ENCODE data around the gene FAM181A.

DNA sequence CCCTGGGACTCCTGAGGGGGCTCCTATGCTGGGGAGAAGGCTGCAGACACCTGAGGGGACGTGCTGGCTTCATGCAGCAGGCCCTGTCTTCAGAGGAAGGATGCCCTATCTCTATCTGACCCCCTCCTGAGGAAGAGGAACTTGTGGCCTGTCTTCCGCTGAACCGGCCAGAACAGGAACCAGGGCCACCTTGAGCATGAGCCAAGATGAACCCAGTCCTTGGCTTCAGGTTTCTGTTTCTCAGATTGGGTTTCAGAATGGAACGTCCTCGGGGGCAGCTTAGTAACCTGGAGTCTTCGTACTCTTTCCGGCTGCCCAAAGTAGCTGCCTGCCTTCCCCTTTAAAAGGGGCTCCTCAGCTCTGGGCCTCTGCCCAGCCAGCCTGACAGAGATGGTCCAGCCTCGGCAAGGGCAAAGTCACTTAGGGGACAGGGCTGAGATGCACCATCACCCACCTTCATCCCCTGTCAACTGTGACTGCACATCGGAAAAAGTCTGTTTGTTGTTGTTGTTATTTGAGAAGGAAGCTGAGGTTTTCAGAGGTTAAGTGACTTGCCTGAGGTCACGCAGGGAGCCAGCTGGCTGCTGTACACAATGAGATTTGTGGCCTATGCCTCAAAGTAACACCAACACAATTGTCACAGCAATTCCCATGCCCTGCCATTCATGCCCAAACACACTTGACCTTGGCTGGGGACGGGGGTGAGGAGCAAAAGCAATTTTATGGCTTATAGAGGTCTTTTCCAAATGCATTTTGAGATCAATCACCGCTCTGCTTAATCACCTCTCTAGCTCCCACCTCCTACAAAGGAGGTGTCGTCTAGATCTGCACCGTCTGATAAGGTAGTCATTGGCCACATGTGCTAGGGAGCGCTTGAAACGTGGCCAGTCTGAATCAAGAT, 35.8 kb downstream of the FAM181A start:
- no peak for TF ChIP-seq NFXL1 (CRISPR knock-in tag; IDR thresholded peaks at IDR 0.05)
- no peak for TF ChIP-seq FOXM1 (IDR thresholded peaks at IDR 0.05; ENCODE audit: low read depth)
- no peak for TF ChIP-seq FOXM1 (CRISPR knock-in tag; IDR thresholded peaks at IDR 0.05; ENCODE audit: low read depth)
- TF ChIP-seq GTF2A2 (tag; IDR thresholded peaks at IDR 0.05), result no peak
- no peak for TF ChIP-seq MAFK (IDR thresholded peaks at IDR 0.05; ENCODE audit: low read length)
- TF ChIP-seq, protein P1, sequence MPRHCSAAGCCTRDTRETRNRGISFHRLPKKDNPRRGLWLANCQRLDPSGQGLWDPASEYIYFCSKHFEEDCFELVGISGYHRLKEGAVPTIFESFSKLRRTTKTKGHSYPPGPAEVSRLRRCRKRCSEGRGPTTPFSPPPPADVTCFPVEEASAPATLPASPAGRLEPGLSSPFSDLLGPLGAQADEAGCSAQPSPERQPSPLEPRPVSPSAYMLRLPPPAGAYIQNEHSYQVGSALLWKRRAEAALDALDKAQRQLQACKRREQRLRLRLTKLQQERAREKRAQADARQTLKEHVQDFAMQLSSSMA (CRISPR knock-in tag; IDR thresholded peaks at IDR 0.05), result no peak
- no peak for TF ChIP-seq ZNF121 (CRISPR knock-in tag; conservative IDR thresholded peaks at IDR 0.05)
- no peak for TF ChIP-seq ZSCAN29 (IDR thresholded peaks at IDR 0.05)
- TF ChIP-seq SRF (CRISPR knock-in tag; IDR thresholded peaks at IDR 0.05), result no peak
- TF ChIP-seq, protein P2, sequence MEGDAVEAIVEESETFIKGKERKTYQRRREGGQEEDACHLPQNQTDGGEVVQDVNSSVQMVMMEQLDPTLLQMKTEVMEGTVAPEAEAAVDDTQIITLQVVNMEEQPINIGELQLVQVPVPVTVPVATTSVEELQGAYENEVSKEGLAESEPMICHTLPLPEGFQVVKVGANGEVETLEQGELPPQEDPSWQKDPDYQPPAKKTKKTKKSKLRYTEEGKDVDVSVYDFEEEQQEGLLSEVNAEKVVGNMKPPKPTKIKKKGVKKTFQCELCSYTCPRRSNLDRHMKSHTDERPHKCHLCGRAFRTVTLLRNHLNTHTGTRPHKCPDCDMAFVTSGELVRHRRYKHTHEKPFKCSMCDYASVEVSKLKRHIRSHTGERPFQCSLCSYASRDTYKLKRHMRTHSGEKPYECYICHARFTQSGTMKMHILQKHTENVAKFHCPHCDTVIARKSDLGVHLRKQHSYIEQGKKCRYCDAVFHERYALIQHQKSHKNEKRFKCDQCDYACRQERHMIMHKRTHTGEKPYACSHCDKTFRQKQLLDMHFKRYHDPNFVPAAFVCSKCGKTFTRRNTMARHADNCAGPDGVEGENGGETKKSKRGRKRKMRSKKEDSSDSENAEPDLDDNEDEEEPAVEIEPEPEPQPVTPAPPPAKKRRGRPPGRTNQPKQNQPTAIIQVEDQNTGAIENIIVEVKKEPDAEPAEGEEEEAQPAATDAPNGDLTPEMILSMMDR (IDR thresholded peaks at IDR 0.05 in 2 of 3, conservative IDR thresholded peaks at IDR 0.05 in 1 of 3; ENCODE audit: insufficient read depth in 2 of 3, low read depth in 1 of 3, low read length in 3 of 3), result no peak
- TF ChIP-seq FOXA3 (CRISPR knock-in tag; conservative IDR thresholded peaks at IDR 0.05 in 1 of 2, IDR thresholded peaks at IDR 0.05 in 1 of 2), result no peak
- TF ChIP-seq, protein P3, sequence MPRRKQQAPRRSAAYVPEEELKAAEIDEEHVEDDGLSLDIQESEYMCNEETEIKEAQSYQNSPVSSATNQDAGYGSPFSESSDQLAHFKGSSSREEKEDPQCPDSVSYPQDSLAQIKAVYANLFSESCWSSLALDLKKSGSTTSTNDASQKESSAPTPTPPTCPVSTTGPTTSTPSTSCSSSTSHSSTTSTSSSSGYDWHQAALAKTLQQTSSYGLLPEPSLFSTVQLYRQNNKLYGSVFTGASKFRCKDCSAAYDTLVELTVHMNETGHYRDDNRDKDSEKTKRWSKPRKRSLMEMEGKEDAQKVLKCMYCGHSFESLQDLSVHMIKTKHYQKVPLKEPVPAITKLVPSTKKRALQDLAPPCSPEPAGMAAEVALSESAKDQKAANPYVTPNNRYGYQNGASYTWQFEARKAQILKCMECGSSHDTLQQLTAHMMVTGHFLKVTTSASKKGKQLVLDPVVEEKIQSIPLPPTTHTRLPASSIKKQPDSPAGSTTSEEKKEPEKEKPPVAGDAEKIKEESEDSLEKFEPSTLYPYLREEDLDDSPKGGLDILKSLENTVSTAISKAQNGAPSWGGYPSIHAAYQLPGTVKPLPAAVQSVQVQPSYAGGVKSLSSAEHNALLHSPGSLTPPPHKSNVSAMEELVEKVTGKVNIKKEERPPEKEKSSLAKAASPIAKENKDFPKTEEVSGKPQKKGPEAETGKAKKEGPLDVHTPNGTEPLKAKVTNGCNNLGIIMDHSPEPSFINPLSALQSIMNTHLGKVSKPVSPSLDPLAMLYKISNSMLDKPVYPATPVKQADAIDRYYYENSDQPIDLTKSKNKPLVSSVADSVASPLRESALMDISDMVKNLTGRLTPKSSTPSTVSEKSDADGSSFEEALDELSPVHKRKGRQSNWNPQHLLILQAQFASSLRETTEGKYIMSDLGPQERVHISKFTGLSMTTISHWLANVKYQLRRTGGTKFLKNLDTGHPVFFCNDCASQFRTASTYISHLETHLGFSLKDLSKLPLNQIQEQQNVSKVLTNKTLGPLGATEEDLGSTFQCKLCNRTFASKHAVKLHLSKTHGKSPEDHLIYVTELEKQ (CRISPR knock-in tag; IDR thresholded peaks at IDR 0.05), result no peak
- TF ChIP-seq, protein P4, sequence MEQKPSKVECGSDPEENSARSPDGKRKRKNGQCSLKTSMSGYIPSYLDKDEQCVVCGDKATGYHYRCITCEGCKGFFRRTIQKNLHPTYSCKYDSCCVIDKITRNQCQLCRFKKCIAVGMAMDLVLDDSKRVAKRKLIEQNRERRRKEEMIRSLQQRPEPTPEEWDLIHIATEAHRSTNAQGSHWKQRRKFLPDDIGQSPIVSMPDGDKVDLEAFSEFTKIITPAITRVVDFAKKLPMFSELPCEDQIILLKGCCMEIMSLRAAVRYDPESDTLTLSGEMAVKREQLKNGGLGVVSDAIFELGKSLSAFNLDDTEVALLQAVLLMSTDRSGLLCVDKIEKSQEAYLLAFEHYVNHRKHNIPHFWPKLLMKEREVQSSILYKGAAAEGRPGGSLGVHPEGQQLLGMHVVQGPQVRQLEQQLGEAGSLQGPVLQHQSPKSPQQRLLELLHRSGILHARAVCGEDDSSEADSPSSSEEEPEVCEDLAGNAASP (IDR thresholded peaks at IDR 0.05), result no peak
